CD4-positive, alpha-beta T cell treated with Interleukin-4 for 1 hour (primary cell): Measurements from ENCODE around the gene LRFN2.

Source experiments
- DNase-seq, 2 donors: peaks; one replicate each; pipeline ENCODE4 v3.0.0-alpha.2; 2020 to 2022

LRFN2 gene

DNA sequence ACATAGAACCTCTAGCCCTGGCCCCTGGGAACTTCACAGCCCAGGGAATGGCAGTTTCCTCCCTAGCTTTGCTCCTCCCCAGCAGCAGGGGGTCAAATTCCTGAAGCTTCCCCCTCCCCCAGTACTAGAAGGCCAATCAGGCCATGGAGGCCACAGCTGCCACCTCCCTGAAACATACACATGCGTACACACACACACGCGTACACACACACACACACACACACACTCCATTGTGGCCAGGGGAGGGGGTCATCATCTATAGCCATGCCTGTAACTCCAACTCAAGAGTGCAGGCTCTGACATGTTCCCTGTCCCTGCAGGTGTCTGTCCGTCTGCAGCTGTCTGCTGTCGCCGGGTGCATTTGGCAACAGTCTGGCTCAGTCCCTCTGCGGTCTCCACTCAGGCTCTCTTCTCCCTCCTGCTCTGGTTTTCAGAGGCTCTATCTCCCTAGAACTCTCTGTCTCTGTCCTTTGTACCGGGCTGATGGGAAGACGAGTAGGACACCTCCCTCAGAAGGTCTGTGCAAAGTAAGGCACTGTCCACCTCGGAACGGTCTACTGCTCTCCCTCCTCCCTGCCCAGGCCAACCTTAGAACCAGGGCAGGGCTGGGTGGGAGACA is 1.4 kb downstream of the LRFN2 start:
- no peak for DNase-seq

DNA sequence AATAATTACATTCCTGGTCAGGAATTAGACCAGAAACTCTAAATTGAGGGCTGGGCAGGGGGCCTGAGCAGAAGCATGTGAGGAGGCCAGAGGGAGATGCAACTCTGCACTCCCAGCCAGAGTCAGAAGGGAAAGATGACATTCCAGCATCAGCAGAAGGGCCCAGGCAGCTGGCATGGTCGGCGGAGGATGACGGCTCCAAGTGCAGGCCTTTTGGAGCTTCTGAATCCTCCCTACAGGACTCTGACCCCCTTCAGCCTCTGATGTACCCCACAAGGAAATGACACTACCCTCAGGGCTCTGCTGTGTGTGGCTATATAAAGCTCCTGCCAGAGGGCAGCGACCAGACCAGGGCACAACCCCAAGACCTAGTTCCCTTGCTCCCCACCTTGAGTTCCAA is 1.9 kb downstream of the LRFN2 start:
- DNase-seq: no peak

DNA sequence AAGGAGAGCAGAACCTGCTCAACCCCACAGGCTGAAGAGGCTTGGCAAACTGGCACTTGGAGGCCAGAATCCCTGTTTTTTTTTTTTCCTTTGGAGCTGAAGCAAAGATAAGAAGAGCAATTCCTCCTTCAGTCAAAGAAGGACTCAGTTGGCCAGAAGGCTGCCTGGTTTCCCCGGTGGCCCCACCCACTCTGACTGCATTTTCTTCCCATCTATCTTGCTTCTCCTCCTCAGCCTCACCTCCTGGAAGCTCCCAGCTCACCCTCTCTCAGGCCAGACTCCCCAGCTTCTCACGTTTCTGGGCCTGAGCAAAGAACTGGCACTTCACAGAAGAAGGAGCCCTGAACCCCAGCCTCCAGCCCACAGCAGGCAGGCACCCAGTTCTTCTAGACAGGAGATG is 2.4 kb downstream of the LRFN2 start:
- no peak for DNase-seq

DNA sequence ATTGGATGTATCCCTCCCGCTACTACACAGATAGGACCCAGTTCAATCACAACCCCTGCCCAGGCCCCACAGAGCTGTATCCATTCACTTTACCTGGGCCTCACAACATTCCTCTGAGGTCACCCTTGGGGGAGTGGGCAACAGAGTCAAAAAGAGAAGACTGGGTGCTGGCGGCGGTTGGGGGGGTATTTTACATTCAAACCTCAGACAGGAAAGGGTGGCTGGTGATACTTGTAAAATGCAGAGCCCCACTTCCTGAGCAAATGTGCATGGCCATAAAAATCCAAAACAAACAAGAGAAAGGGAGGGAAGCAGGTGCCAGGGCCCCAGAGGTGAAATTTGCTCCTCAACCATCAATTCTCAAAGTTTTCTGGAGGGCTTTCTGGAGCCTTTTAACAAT is 3.5 kb downstream of the LRFN2 start:
- no peak for DNase-seq

DNA sequence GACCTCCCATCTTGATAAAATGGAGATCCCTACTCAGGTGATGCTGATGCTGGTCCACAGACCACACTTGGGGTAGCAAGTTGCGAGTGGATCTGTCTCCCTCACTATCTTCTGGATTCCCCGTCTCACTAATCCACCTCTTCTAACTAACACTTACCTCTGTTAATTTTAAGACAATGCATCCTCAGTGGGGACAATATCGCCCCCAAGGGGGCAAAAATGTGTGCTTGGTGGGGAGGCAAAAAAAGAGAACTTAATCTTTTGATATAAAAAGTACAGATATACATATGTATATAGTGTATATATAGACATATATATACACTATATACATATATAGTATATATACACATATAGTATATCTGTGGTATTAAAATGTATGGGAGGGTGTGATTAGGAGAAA is 4.3 kb downstream of the LRFN2 start:
- DNase-seq: no peak

DNA sequence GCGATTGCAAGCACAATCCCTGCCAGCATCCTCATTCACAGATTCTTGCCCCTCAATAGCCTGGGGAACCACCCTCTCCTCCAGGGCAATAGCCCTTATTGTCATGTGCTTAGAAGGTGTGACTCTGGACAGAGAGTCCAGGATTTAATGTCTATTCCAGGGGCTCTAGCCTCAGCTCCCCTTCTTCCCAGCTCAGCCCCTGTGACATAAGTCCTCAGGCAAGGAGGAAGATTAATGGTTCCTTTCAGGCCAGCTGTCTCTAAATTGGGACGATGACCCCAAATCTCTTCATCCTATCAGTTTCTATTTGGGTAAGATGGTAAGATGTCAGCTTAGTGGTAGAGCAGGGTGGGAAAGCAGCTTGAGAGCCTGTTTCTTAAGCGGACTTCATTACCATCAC is 8.1 kb downstream of the LRFN2 start:
- no peak for DNase-seq

DNA sequence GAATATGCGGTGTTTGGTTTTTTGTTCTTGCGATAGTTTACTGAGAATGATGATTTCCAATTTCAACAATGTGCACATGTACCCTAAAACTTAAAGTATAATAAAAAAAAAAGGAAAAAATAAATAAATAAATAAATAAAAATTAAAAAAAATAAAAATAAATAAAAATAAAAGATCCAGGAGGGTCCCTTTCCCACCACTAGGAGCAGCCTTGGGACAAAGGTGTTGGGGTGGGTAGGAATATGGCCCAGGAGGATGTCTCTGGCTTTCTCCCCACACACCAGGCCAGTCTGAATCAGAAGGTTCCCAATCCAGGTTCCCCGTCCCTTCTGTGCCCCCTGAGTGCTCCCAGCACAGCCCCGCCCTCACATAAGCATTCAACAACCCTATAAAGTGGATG is 9.5 kb downstream of the LRFN2 start:
- DNase-seq: no peak

DNA sequence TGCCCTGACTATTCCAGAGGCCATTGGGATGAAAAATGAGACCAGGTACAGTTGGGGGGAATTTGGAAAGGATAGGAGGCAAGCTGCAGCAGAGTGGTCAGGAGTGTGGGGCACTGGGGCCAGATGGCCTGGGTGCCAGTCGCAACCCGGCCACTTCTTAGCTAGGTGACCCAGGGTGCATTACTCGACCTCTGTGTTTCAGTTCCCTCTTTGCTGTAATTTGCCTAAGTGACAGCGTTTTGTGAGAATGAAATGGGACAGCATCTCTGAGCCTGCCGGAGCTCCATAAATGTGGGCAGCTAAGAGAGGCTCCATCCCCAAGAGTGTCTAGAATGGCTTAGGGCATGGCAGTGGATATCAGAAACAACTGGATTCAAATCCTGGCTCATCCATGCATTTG is 13.9 kb downstream of the LRFN2 start:
- no peak for DNase-seq

DNA sequence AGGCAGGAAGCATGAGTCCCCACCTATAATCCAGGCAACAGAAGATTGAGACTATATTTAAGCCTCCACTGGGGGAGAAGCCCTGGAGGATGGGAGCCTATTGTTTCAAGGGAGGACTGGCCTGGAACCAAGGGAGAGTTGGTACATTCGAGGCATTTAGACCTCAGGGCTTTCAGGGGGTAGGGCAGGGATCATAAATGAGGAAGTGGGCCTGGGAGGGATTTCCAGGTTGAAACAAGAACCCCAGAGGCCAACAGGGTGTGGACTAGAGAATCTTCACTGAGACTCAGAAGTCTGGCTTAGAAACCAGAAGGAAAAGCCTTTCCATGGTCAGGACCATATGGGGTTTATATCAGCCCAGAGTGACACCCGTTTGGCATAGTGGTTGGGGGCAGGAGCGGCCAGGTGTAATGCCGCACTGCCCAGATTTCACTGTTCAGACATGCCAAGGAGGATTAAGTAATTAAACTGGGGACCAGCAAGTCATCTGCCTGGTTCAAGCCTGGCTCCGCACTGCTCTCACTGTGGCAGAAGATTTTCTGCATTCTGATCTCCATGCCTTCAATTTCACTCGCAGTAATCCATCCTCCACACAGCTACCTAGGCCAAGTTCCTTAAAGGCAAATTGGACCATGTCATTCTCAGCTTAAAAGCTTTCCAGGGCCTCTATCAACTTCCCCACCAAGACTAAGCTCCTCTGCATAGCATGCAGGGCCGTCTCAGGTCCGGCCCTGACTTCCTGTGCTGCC is 17.8 kb downstream of the LRFN2 start:
- no peak for DNase-seq

DNA sequence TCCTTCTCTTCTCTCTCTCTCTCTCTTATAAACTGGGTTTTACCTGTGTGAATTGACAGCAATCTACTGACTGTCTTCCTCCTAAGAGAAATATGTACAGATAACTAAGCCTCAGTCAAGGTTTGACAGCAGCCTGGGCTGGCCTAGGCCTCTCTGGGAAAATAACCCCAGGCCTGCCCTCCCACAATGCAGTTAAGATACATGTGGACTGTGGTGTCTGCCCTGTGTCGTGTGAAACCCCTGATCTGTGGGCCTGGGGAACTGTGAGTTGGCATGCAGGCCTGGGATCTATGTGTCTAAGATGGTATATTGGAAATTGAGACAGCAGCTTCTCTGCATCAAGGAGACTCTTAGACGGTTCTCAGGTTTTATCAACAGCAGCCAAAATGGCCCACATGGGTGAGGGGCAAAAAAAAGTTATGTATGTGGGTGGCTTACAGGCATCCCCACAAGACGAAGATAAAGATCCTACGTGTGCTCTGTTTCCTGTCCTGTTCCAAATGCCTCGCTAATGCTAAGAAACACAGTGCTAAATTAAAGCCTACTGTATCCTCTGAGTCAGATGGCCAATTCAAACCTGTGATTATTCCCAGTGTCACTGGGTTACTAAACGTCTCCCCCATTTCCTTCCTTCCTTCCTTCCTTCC is 19.0 kb downstream of the LRFN2 start:
- DNase-seq: no peak

DNA sequence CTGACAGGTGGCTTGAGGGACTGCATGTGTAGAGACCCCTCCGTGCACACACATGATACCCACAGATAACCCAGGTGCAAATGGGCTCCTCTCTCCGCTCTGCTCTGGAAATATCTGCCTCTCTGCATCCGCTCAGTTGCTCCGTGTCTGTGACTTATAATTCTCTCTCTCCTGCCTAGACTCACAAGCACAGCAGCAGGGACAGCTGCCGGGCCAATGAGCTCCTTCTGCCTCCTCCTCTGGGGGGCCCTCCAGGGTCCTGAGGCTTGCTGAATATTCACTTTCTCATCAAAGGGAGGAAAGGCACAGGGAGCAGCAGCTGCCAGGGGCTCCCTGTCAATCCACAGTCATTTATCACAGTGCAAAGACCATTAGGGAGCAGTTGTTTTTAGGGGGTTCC is 24.1 kb downstream of the LRFN2 start:
- DNase-seq: no peak

DNA sequence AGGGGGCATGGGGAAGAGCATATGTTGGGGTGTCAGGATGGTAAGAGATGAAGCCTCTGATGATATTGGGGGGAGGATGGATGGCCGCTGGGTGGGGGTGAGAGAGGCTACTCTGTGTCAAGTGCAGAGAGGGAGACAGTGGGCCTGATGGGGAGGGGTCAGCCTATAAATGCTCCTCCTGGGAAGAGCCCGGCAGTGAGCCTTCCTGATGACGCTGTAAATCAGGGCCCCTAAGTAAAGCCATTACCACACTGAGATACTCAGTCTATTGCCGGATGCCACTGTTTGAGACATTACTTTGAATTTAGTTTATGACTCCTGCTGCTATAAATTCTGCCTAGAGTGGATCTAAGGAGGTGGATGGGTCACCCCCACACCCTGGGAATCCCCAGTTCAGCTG is 28.1 kb downstream of the LRFN2 start:
- no peak for DNase-seq

DNA sequence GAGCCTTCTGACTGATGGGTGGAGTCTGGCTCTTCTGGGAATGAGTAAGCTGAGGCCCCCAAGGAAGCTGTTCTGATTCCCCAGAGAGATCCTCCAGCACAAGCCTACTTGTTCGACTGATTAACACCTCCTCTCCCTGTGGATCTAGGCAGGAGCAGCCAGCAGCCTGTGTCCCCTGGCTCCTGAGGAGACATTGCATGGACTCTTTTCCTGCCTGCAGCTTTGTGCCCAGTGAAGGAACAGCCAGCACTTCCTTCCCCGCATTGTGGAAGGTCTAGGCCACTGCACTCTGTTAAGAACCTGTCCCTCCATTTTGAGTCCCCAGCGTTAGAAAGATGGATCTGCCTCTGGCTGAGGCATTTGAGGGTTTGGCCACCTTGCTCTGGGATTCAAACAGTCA is 29.1 kb downstream of the LRFN2 start:
- no peak for DNase-seq

DNA sequence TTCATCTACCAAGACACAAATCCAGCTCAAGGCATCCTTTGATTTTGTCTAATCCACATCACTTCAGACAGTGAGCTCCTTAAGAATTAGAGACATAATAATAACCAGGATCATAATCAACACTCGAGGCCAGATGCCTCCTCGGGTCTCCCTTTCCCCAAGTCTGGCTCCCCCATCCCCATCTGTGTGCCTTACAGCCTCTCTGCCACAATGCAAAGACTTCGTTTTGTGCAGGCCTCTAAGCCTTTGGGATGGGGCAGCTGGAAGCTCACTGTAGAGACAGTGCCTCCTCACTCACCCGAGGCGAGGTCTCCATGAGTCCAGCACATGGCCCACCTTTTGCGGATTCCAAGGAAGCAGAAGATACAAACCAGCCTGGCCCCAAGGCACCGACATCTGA is 30.3 kb downstream of the LRFN2 start:
- no peak for DNase-seq

DNA sequence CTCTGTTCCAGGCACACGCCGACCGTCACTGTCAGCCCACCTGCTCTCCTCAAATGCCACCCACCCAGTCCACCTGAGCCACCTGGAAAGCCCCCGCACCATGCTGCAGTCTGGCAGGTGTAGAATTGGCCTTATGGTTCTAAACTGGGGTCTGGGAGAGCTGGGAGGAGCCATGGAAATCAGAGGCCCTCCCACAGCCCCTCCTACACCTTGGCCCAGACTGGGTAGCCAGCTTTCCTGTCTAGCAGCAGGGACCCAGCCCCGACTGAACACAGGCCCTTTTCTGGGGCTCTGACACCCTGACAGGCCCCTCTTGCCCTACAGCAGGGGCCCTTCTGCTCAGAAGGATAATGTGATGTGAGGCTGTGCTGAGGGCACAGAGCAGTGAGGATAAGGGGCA is 31.1 kb downstream of the LRFN2 start:
- no peak for DNase-seq

DNA sequence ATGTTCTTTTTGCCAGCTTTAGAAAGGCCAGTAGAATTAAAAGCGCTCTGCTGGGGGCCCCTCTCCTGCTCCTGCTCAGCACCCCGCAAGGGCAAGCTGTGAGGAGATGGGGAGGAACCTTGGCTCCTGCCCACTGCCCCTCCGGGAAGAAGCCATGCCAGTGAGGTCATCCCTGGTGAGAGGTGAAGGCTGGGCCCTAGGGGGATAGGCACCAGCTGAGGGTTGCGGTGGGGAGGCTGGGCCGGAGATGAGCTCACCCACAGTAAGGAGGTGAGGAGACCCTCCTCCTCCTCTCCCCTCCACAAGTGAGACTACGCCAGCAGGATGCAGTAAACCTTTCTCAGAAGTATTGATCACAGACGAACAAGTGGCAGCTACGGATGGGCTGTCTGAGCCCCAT is 32.1 kb downstream of the LRFN2 start:
- DNase-seq: no peak

DNA sequence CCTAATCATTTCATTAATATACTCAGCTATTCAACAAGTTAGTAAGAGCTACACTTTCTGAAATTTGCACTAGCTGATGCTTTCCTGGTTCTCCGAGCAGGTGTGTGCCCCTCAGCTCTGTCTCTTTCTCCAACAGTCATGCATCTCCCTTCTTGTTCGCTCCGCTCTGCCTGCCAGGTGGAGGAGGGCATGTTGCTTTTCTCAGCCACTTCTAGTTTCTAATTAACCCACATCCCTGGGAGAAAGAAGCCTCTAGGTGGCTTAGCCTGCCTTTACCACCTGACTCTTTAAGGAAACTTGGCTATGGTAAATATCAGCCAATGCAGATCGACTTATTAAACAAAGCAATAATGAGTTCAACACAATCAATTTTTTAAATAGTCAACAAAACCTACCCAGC is 34.2 kb downstream of the LRFN2 start:
- DNase-seq: no peak

DNA sequence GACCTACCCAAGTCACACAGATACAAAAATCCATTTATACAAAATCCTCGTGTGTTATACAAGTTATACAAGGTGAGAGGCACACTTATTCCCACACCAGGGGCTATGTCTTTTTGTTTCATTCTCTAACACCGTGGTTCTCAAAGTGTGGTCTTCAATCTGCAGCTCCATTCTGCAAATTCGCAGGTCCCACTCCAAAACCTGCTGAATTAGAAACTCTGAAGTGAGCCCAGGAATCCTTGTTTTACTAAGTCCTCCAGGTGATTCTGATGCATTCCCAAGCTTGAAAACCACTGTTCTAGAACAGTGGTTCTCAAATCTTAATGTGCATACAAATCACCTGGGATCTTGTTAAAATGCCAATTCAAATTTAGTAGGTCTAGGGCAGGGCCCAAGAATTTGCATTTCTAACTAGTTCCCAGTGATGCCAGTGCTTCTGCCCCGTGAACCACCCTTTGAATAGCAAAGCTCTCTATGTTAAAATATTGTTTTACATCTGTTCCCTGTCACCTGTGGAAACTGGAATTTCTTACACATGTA is 35.1 kb downstream of the LRFN2 start:
- no peak for DNase-seq

DNA sequence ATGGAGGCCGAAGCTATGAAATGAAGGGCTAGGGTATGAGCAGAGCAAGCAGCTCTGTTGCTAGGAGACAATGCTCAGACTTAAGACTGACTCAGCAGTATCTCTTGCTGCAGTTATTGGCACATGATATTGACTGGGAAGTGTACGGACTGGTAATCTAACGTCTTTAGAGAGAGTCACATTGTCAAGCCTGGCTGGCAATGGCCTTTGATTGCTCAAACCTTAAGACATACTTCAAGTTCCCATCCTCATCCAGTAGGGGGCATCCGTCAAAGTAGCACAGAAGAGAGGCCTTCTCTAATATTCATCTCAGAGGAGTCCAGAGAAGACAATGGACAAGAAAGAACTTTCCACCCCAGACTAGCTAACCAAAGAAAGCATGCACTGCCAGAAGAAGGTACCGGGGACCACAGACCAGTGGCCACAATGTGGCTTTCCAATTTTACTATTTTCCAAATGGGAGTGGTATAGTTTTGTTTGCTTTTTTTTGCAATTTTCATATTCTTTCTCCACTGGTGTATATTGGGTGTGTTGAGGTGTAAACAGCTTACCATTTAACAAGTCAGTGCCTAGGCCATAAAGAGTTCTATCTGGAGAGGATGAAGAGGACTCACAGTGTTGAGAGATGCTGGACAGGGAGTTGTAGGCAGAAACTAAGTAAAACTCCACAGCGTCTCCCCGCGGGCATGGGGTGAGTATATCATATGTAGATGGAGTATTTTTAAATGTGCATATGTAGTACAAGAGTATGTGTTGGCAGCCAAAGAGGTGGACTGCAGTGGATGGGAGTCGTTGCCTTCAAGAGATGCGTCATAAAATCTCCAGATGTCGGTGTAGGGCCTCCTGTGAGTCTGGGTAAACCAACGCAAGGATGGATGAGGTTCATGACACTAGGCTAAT is 36.7 kb downstream of the LRFN2 start:
- peak in 1 of 2 donors; percentile 38 for DNase-seq

DNA sequence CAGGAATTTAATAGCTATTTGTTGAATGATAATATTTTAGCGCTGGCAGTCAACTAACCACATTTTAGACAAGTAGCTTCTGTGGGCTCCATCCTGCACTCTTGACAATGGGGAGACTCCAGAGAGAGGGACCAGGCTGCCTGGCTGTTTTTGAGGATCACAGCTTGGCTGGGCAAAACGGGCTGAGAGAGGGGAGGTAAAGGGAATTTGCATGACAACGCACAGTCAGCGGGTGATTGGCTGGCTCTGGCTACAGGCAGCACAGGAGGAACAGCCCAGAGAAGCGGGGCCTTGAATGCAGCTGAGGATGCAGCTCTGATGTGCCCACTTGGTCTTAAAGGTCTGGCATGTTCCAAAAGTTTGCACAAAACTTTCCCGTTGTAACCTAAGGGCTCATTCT is 41.2 kb downstream of the LRFN2 start:
- DNase-seq: no peak

DNA sequence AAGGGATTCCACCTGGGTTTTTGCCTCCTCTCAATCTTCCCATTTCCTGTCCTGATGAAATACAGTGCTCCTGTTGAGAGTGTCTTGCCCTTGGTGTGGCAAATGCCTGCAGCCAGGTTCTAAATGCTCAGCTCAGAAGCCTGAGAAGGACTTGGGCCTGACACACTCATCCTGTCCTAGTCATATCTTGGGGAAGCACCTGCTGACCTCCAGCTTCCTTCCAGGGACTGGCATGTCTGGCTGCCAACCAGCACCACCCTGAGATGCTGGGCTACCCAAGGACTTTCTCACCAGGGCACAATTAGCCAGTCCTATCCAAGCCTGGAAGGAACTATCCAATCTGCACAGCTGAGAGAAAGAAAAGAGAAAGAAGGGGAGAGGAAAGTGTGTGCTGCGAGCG is 43.4 kb downstream of the LRFN2 start:
- DNase-seq: no peak

DNA sequence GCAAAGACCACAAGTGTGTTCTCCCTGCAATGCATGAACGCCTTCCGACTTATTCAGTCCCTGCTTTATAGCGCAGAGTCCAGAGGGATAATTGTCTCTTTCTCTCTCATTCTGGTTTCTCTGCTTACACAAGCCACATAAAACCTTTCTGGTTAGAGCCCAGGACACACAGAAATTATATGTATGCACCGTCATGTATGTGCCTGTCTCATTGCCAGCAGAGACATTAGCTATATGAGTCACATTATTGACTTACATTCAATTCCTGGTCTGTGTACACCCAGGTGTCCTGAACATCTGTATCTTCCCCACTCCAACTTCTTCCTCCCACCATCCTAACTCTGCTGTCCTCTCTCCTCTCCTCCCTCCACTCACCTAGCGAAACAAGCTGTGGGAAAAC is 44.0 kb downstream of the LRFN2 start:
- DNase-seq: no peak

DNA sequence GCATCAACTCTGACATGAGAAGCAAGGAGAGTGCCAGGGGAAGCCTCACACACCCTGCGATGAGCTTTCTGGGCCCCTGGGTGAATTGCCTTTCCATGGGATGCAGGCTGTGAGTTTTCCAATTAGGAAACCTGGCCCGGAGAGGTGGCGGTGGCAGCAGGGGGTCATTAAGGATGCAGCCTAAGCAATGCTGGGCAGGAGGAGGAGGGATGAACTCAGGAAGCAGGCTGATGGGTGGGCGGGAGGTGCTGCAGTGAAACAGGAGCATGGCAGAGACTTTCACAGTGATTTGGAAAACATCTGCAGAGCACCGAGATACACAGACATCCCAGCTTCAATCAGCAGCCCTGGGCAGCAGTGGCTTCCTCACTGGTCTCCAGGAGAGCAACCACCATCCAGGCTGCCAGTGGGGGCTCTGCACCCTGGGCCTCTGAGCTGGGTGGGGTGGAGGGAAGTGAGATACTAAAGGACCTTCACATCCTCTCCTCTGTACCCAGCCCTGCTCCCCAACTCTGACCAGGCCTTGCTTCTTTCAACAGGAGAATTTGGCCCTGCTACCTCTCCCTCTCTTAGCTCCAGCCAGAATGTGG is 44.9 kb downstream of the LRFN2 start:
- no peak for DNase-seq
